DMS 273 (cell line): ENCODE results near the gene RGS14.
A peak's percentile ranks its signal among the peaks of the same experiment; 100 is the strongest.
"Not testable (repeated sequence)": the region's sequence is repeated elsewhere in the genome, so short reads cannot be mapped to it uniquely, and the experiment has no call there.

Experiments
- DNase-seq: peaks from one replicate; lab custom pipeline; 2025; ENCODE audit not compliant: unreplicated experiment; lab: John Stamatoyannopoulos, UW

RGS14 gene

GRCh38 chr5:177327539-177328522 is 29.9 kb upstream of the RGS14 start:
- DNase-seq: no peak

- no peak for DNase-seq
Observed at GRCh38 chr5:177328545-177329231, 29.0 kb upstream of the RGS14 start.

GRCh38 chr5:177329883-177330282 is 27.8 kb upstream of the RGS14 start:
- DNase-seq: no peak

- DNase-seq: no peak
Observed at GRCh38 chr5:177330991-177331842, 26.5 kb upstream of the RGS14 start.

- DNase-seq: no peak
Observed at GRCh38 chr5:177332031-177332895, 25.5 kb upstream of the RGS14 start.

- no peak for DNase-seq
Observed at GRCh38 chr5:177332896-177333260, 24.8 kb upstream of the RGS14 start.

- DNase-seq: no peak
Observed at GRCh38 chr5:177333420-177334154, 24.1 kb upstream of the RGS14 start.

- no peak for DNase-seq
Observed at GRCh38 chr5:177334155-177334551, 23.6 kb upstream of the RGS14 start.

GRCh38 chr5:177334781-177335700 is 22.7 kb upstream of the RGS14 start:
- DNase-seq: no peak

GRCh38 chr5:177335701-177336065 is 22.0 kb upstream of the RGS14 start:
- no peak for DNase-seq

GRCh38 chr5:177336112-177336511 is 21.6 kb upstream of the RGS14 start:
- DNase-seq: peak; percentile 72

- DNase-seq: no peak
Observed at GRCh38 chr5:177336603-177337494, 20.9 kb upstream of the RGS14 start.

- DNase-seq: no peak
Observed at GRCh38 chr5:177338251-177339106, 19.2 kb upstream of the RGS14 start.

GRCh38 chr5:177339107-177339638 is 18.6 kb upstream of the RGS14 start:
- no peak for DNase-seq

GRCh38 chr5:177343000-177343399 is 14.7 kb upstream of the RGS14 start:
- DNase-seq: not testable (repeated sequence)

GRCh38 chr5:177343777-177344176 is 13.9 kb upstream of the RGS14 start:
- DNase-seq: no peak
